Measurements from ENCODE around the gene PRKAG2.

GRCh38 chr7:151856516-151856915 lies 20.4 kb downstream of the PRKAG2 start:
- TF ChIP-seq, protein P1, sequence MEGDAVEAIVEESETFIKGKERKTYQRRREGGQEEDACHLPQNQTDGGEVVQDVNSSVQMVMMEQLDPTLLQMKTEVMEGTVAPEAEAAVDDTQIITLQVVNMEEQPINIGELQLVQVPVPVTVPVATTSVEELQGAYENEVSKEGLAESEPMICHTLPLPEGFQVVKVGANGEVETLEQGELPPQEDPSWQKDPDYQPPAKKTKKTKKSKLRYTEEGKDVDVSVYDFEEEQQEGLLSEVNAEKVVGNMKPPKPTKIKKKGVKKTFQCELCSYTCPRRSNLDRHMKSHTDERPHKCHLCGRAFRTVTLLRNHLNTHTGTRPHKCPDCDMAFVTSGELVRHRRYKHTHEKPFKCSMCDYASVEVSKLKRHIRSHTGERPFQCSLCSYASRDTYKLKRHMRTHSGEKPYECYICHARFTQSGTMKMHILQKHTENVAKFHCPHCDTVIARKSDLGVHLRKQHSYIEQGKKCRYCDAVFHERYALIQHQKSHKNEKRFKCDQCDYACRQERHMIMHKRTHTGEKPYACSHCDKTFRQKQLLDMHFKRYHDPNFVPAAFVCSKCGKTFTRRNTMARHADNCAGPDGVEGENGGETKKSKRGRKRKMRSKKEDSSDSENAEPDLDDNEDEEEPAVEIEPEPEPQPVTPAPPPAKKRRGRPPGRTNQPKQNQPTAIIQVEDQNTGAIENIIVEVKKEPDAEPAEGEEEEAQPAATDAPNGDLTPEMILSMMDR (IDR thresholded peaks at IDR 0.05 in 8 of 11, conservative IDR thresholded peaks at IDR 0.05 in 3 of 11) = no peak
- TF ChIP-seq POLR2A (IDR thresholded peaks at IDR 0.05) = no peak
- no peak for TF ChIP-seq POLR2AphosphoS5 (IDR thresholded peaks at IDR 0.05)
